GM23248 (cell line): ENCODE data around the gene SH3PXD2A. TPM values are rescaled to one million over a fixed set of nuclear protein-coding genes. Genes with fewer than 3 reads are reported as not detected.
A peak's percentile ranks its signal among the peaks of the same experiment; 100 is the strongest.
"Not testable (repeated sequence)": the region's sequence is repeated elsewhere in the genome, so short reads cannot be mapped to it uniquely, and the experiment has no call there.

Experiments
- DNase-seq: peaks from one replicate; pipeline ENCODE4 v3.0.0-alpha.2; 2015
- H2AFZ ChIP-seq: fragments of 200-600 bp; sonication (generic); 2 replicates; pipeline ENCODE4 v1.6.1; 2016; ENCODE audit warnings: antibody characterized with exemption
- H3F3A ChIP-seq: fragments of 200-600 bp; sonication (generic); 2 replicates; pipeline ENCODE4 v1.6.1; 2016; ENCODE audit warnings: mild to moderate bottlenecking, antibody characterized with exemption, mixed run types; ENCODE audit not compliant: insufficient read depth
- H3K27ac ChIP-seq: fragments of 200-600 bp; sonication (generic); 2 replicates; pipeline ENCODE4 v1.5.1; 2016; ENCODE audit warnings: mild to moderate bottlenecking
- H3K27me3 ChIP-seq: fragments of 200-600 bp; sonication (generic); replicated peaks from 2 replicates; pipeline ENCODE4 v1.6.1; 2016; ENCODE audit warnings: mild to moderate bottlenecking; ENCODE audit not compliant: insufficient read depth
- H3K36me3 ChIP-seq: fragments of 200-600 bp; sonication (generic); 2 replicates; pipeline ENCODE4 v1.6.1; 2016; ENCODE audit warnings: low read depth, mild to moderate bottlenecking
- H3K4me1 ChIP-seq: fragments of 200-600 bp; sonication (generic); 2 replicates; pipeline ENCODE4 v1.6.1; 2016; ENCODE audit warnings: mild to moderate bottlenecking; ENCODE audit not compliant: insufficient read depth
- H3K4me2 ChIP-seq: fragments of 200-600 bp; sonication (generic); one replicate; pipeline ENCODE4 v1.6.1; 2016; ENCODE audit warnings: mild to moderate bottlenecking; ENCODE audit not compliant: unreplicated experiment
- H3K4me3 ChIP-seq: fragments of 200-600 bp; sonication (generic); 2 replicates; pipeline ENCODE4 v1.5.1; 2016; ENCODE audit warnings: mild to moderate bottlenecking
- H3K79me2 ChIP-seq: fragments of 200-600 bp; sonication (generic); 2 replicates; pipeline ENCODE4 v1.6.1; 2016; ENCODE audit warnings: mild to moderate bottlenecking; ENCODE audit not compliant: insufficient read depth
- H3K9ac ChIP-seq: fragments of 200-600 bp; sonication (generic); 2 replicates; pipeline ENCODE4 v1.6.1; 2016; ENCODE audit warnings: mild to moderate bottlenecking
- H3K9me2 ChIP-seq: fragments of 200-600 bp; sonication (generic); 2 replicates; pipeline ENCODE4 v1.6.1; 2016; ENCODE audit warnings: mixed run types, mild to moderate bottlenecking, moderate library complexity; ENCODE audit not compliant: insufficient read depth
- H3K9me3 ChIP-seq: fragments of 200-600 bp; sonication (generic); one replicate; pipeline ENCODE4 v1.6.1; 2017; ENCODE audit warnings: low read depth
- H4K20me1 ChIP-seq: fragments of 200-600 bp; sonication (generic); 2 replicates; pipeline ENCODE4 v1.6.0; 2016; ENCODE audit not compliant: insufficient read depth
- EZH2 ChIP-seq: fragments of 200-600 bp; sonication (generic); IDR thresholded peaks from 2 replicates; pipeline ENCODE4 v1.6.1; 2018; ENCODE audit warnings: antibody characterized with exemption, mild to moderate bottlenecking; ENCODE audit not compliant: insufficient read depth, poor library complexity, severe bottlenecking
- EZH2phosphoT487 ChIP-seq: fragments of 200-600 bp; sonication (generic); IDR thresholded peaks from 2 replicates; pipeline ENCODE4 v1.6.1; 2018; ENCODE audit warnings: antibody characterized with exemption, moderate library complexity, mild to moderate bottlenecking, low read depth; ENCODE audit not compliant: insufficient read depth
- WGBS, 2 experiments: methylation state at CpG; one replicate each; pipeline ENCODE4 v1.1.6; 2015 to 2017; ENCODE audit warnings: low lambda C conversion rate in 2 of 2, low coverage in 1 of 2; ENCODE audit errors: missing lambda C conversion rate in 2 of 2; 5-methylcytosine and 5-hydroxymethylcytosine counted together
- in situ Hi-C: fragments of 300-500 bp; cut with MboI; formaldehyde crosslinking; loops from 2 replicates; pipeline ENCODE4 v1.15.0; 2020
- polyA plus RNA-seq: library from polyadenylated mRNA; unstranded; fragments of >200 nt; fragmentation: Nextera tagmentation; extraction: Ambion mirVana; gene quantifications from 2 replicates; pipeline ENCODE4 v1.2.1, GENCODE V29; 2016
- total RNA-seq: library from RNA; depleted of rRNA; stranded (reverse); fragments of >200 nt; shearing (Covaris generic); gene quantifications from 2 replicates; pipeline ENCODE4 v1.2.3, GENCODE V29; 2014

SH3PXD2A gene
- total and polyA plus RNA-seq, 2 experiments from 2014 or later, result 34.0 to 58.0 TPM

GRCh38 chr10:103610083-103610472 is 245.3 kb downstream of the SH3PXD2A start:
- 13% methylated on average over 2 of the region's 2 CpGs for WGBS, 2 experiments
- no peaks in the 10 kb centered on the region for H3K9me2 ChIP-seq
- no peaks in the 10 kb centered on the region for H4K20me1 ChIP-seq
- H3K9me3 ChIP-seq, result no peaks in the 10 kb centered on the region
- H3K4me3 ChIP-seq, result no peak overlapping the region
- H3K27me3 ChIP-seq, result no peaks in the 10 kb centered on the region
- H3K79me2 ChIP-seq, result peaks cover 21% of the 10 kb centered on the region; the same call in 1 of the 2 replicates
- H3K9ac ChIP-seq, result no peak overlapping the region; the same call in 1 of the 2 replicates
- H3K4me1 ChIP-seq, result peaks cover 28% of the 10 kb centered on the region
- in situ Hi-C loops, result no loop called here
- peaks cover 45% of the 10 kb centered on the region for H3K36me3 ChIP-seq
- peak overlapping the region; percentile 17 for H3K27ac ChIP-seq
- H3F3A ChIP-seq, result peaks cover 34% of the 10 kb centered on the region
- no peak overlapping the region for H3K4me2 ChIP-seq
- H2AFZ ChIP-seq, result no peak overlapping the region
- DNase-seq, result no peak
- TF ChIP-seq EZH2phosphoT487 (no peak), EZH2 (no peak)

GRCh38 chr10:103609231-103610082 is 245.9 kb downstream of the SH3PXD2A start:
- H3K79me2 ChIP-seq, result peaks cover 21% of the 10 kb centered on the region; the same call in 1 of the 2 replicates
- DNase-seq, result no peak
- H3K9ac ChIP-seq, result no peak overlapping the region
- no peaks in the 10 kb centered on the region for H3K9me3 ChIP-seq
- peaks cover 45% of the 10 kb centered on the region for H3K36me3 ChIP-seq
- no peak overlapping the region for H3K4me2 ChIP-seq
- WGBS, 2 experiments, result 81 to 82% methylated on average over 8 of the region's 8 CpGs
- in situ Hi-C loops, result no loop called here
- peak overlapping the region; percentile 17; the same call in 1 of the 2 replicates for H3K27ac ChIP-seq
- H3F3A ChIP-seq, result peaks cover 34% of the 10 kb centered on the region
- peaks cover 22% of the 10 kb centered on the region for H3K4me1 ChIP-seq
- no peaks in the 10 kb centered on the region for H3K9me2 ChIP-seq
- no peaks in the 10 kb centered on the region for H4K20me1 ChIP-seq
- H3K27me3 ChIP-seq, result no peaks in the 10 kb centered on the region
- H2AFZ ChIP-seq, result no peak overlapping the region
- TF ChIP-seq EZH2 (no peak), EZH2phosphoT487 (no peak)
- no peak overlapping the region for H3K4me3 ChIP-seq

GRCh38 chr10:103608056-103608455 is 247.3 kb downstream of the SH3PXD2A start:
- H3K36me3 ChIP-seq, result peaks cover 35% of the 10 kb centered on the region

GRCh38 chr10:103607051-103607450 is 248.3 kb downstream of the SH3PXD2A start:
- H3K9me3 ChIP-seq, H4K20me1 ChIP-seq, in situ Hi-C loops, H2AFZ ChIP-seq, H3K4me2 ChIP-seq, H3K4me1 ChIP-seq, H3K27me3 ChIP-seq, H3K27ac ChIP-seq, H3K9me2 ChIP-seq, H3K9ac ChIP-seq, DNase-seq, H3K4me3 ChIP-seq: not testable (repeated sequence)
- H3K36me3 ChIP-seq, result peaks cover 36% of the 10 kb centered on the region
- peaks cover 11% of the 10 kb centered on the region; the same call in 1 of the 2 replicates for H3K79me2 ChIP-seq
- peaks cover 33% of the 10 kb centered on the region for H3F3A ChIP-seq
- 90 to 94% methylated on average over 2 to 31 of the region's 32 CpGs for WGBS, 2 experiments

More at GRCh38 chr10:103608056-103608455, 247.3 kb downstream of the SH3PXD2A start:
- H3K4me1 ChIP-seq, result peaks cover 13% of the 10 kb centered on the region
- H3K4me3 ChIP-seq, H3K9me3 ChIP-seq, H3K4me2 ChIP-seq, H3K9ac ChIP-seq, H3K27ac ChIP-seq, H4K20me1 ChIP-seq, H2AFZ ChIP-seq, DNase-seq, H3K27me3 ChIP-seq, H3K9me2 ChIP-seq, in situ Hi-C loops: not testable (repeated sequence)
- peaks cover 35% of the 10 kb centered on the region for H3F3A ChIP-seq
- 86 to 91% methylated on average over 10 to 11 of the region's 11 CpGs for WGBS, 2 experiments
- peaks cover 12% of the 10 kb centered on the region; the same call in 1 of the 2 replicates for H3K79me2 ChIP-seq

GRCh38 chr10:103606097-103606438 is 249.3 kb downstream of the SH3PXD2A start:
- in situ Hi-C loops, H3K4me2 ChIP-seq, H3K9ac ChIP-seq, H3K79me2 ChIP-seq, H3K4me3 ChIP-seq, H3K4me1 ChIP-seq, H2AFZ ChIP-seq, H3K9me2 ChIP-seq, H3K9me3 ChIP-seq, H4K20me1 ChIP-seq, DNase-seq, H3K27ac ChIP-seq, H3K27me3 ChIP-seq: not testable (repeated sequence)
- Histone ChIP-seq H3K36me3 (peaks cover 28% of the 10 kb centered on the region; the same call in 1 of the 2 replicates), H3F3A (peaks cover 26% of the 10 kb centered on the region)
- 80 to 85% methylated on average over 1 of the region's 1 CpG for WGBS, 2 experiments
